HCT116 (cell line): ENCODE measurements around the gene SNX13. TPM values are rescaled to one million over a fixed set of nuclear protein-coding genes. Genes with fewer than 3 reads are reported as not detected.

Experiments
- ATAC-seq: fragments of 200-7000 bp; cut with Tn5 transposase; 2 replicates; pipeline ENCODE4 v1.9.1; 2020; ENCODE audit warnings: mild to moderate bottlenecking, moderate library complexity
- BruUV-seq: library from RNA; stranded (reverse); fragments of 400-500 nt; replicated peaks from 2 replicates; lab custom pipeline; 2021; lab: Mats Ljungman, UMichigan
- CTCF ChIA-PET: fragments of 300-600 bp; sonication (Branson Sonifier 250); formaldehyde crosslinking; loops from one replicate; lab custom pipeline; 2021; ENCODE audit warnings: antibody characterized with exemption; lab: Charles Lee
- POLR2A ChIA-PET: fragments of 300-600, 350-600 bp; sonication (Branson Sonifier 250); formaldehyde crosslinking; loops from one replicate; lab custom pipeline; 2021; ENCODE audit warnings: antibody characterized with exemption; lab: Charles Lee
- RAD21 ChIA-PET, 2 experiments: fragments of 300-600 bp; sonication (Branson Sonifier 250); formaldehyde crosslinking; loops; one replicate each; lab custom pipeline; 2023; ENCODE audit warnings: low total read pairs in 2 of 2; ENCODE audit not compliant: uncharacterized antibody in 2 of 2, unreplicated experiment in 2 of 2, low non-redundant PET in 1 of 2; lab: Charles Lee
- DNase-seq: peaks from one replicate; pipeline ENCODE4 v3.0.0-alpha.2; 2010; ENCODE audit warnings: low read depth, low spot score
- H2AFZ ChIP-seq: fragments of 200-600 bp; shearing (Covaris generic), sonication (generic); 2 replicates; pipeline ENCODE4 v1.6.1; 2017; ENCODE audit warnings: low read depth, mixed run types, mixed read lengths, antibody characterized with exemption, low read length; ENCODE audit not compliant: poor library complexity, severe bottlenecking
- H3K27ac ChIP-seq: 2 replicates; pipeline ENCODE4 v1.5.1; 2012; ENCODE audit warnings: low read depth, low read length
- H3K27me3 ChIP-seq: fragments of 200-600 bp; sonication (generic); 2 replicates; pipeline ENCODE4 v1.6.1; 2016; ENCODE audit warnings: mixed run types, low read length, mixed read lengths; ENCODE audit not compliant: insufficient read depth
- H3K36me3 ChIP-seq, 2 experiments: fragments of 200-500 bp in 1 of 2; fragments of 200-600 bp in 1 of 2; sonication (Bioruptor generic) in 1 of 2; sonication (generic) in 1 of 2; 2 replicates each; pipeline versions ENCODE4 v1.5.1 to v1.6.1; 2014 to 2016; ENCODE audit warnings: low read length in 2 of 2, inconsistent platforms in 1 of 2, mixed read lengths in 1 of 2, mixed run types in 1 of 2; ENCODE audit not compliant: insufficient read depth in 2 of 2, control insufficient read depth in 1 of 2
- H3K4me1 ChIP-seq, 2 experiments: fragments of 200-600 bp in 1 of 2; sonication (generic) in 1 of 2; 2 replicates each; pipeline versions ENCODE4 v1.5.1 to v1.6.1; 2012 to 2017; ENCODE audit warnings: low read length in 2 of 2, inconsistent platforms in 1 of 2, mild to moderate bottlenecking in 1 of 2, mixed read lengths in 1 of 2, mixed run types in 1 of 2, moderate library complexity in 1 of 2; ENCODE audit not compliant: insufficient read depth in 2 of 2, control insufficient read depth in 1 of 2
- H3K4me2 ChIP-seq: fragments of 200-600 bp; sonication (generic); 2 replicates; pipeline ENCODE4 v1.6.1; 2017; ENCODE audit warnings: mixed run types, low read length, mixed read lengths
- H3K4me3 ChIP-seq, 2 experiments: fragments of 200-600 bp in 1 of 2; sonication (generic) in 1 of 2; replicated peaks in 1 of 2; 2 replicates each; pipeline ENCODE4 v1.5.1; 2011 to 2016; ENCODE audit warnings: low read length in 2 of 2, control low read depth in 1 of 2, low read depth in 1 of 2, mild to moderate bottlenecking in 1 of 2, mixed read lengths in 1 of 2, mixed run types in 1 of 2
- H3K79me2 ChIP-seq: fragments of 200-600 bp; sonication (generic); 2 replicates; pipeline ENCODE4 v1.6.1; 2017; ENCODE audit warnings: mild to moderate bottlenecking, mixed run types, low read length, moderate library complexity, mixed read lengths; ENCODE audit not compliant: insufficient read depth
- H3K9ac ChIP-seq: fragments of 200-600 bp; sonication (generic); 2 replicates; pipeline ENCODE4 v1.6.1; 2016; ENCODE audit warnings: low read length, mixed read lengths
- H3K9me2 ChIP-seq: fragments of 200-600 bp; sonication (generic), shearing (Covaris generic); 2 replicates; pipeline ENCODE4 v1.6.1; 2017; ENCODE audit warnings: mixed run types, mild to moderate bottlenecking, moderate library complexity; ENCODE audit not compliant: insufficient read depth
- H3K9me3 ChIP-seq, 2 experiments: fragments of 200-500 bp in 1 of 2; fragments of 200-600 bp in 1 of 2; sonication (Bioruptor generic) in 1 of 2; sonication (generic) in 1 of 2; 2 replicates each; pipeline ENCODE4 v1.6.1; 2014 to 2017; ENCODE audit warnings: low read length in 2 of 2, mixed read lengths in 2 of 2, inconsistent platforms in 1 of 2, low read depth in 1 of 2, mild to moderate bottlenecking in 1 of 2, mixed run types in 1 of 2, moderate library complexity in 1 of 2; ENCODE audit not compliant: control insufficient read depth in 1 of 2, insufficient read depth in 1 of 2
- H4K20me1 ChIP-seq: fragments of 200-600 bp; sonication (generic), shearing (Covaris generic); 2 replicates; pipeline ENCODE4 v1.6.1; 2017; ENCODE audit warnings: mixed run types, mild to moderate bottlenecking, moderate library complexity; ENCODE audit not compliant: insufficient read depth
- ATF3 ChIP-seq: IDR thresholded peaks from 2 replicates; pipeline ENCODE4 v1.6.1; 2012
- CTCF ChIP-seq, 3 experiments: fragments of 200-600 bp in 1 of 3; sonication (generic) in 1 of 3; IDR thresholded peaks in 2 of 3; conservative IDR thresholded peaks in 1 of 3; 2 replicates each; pipeline ENCODE4 v1.5.1; 2012 to 2017; ENCODE audit warnings: low read depth in 2 of 3, low read length in 2 of 3, antibody characterized with exemption in 1 of 3, borderline replicate concordance in 1 of 3, control low read depth in 1 of 3, mild to moderate bottlenecking in 1 of 3, mixed read lengths in 1 of 3, mixed run types in 1 of 3, moderate library complexity in 1 of 3; ENCODE audit not compliant: insufficient read depth in 1 of 3
- ELF1 ChIP-seq: IDR thresholded peaks from 2 replicates; pipeline ENCODE4 v1.6.1; 2012; ENCODE audit warnings: low read depth, borderline replicate concordance
- POLR2AphosphoS5 ChIP-seq: IDR thresholded peaks from 2 replicates; pipeline ENCODE4 v1.6.1; 2011; ENCODE audit warnings: mild to moderate bottlenecking, low read depth, low read length, moderate library complexity
- REST ChIP-seq: IDR thresholded peaks from 2 replicates; pipeline ENCODE4 v1.6.1; 2012; ENCODE audit warnings: low read depth
- TCF7L2 ChIP-seq: IDR thresholded peaks from 2 replicates; pipeline ENCODE4 v1.7.0; 2011; ENCODE audit warnings: borderline replicate concordance, inconsistent platforms; ENCODE audit not compliant: insufficient read depth, insufficient read length; ENCODE audit errors: extremely low read depth
- ZBTB33 ChIP-seq: IDR thresholded peaks from 2 replicates; pipeline ENCODE4 v1.6.1; 2011; ENCODE audit warnings: mild to moderate bottlenecking, low read length, moderate library complexity; ENCODE audit not compliant: insufficient replicate concordance; ENCODE audit errors: extremely low read depth
- ZFX ChIP-seq: fragments of 450-650 bp; IDR thresholded peaks from 2 replicates; pipeline ENCODE4 v1.6.1; 2017
- intact Hi-C: fragments of 100-400 bp; cut with micrococcal nuclease; formaldehyde crosslinking; loops from 2 replicates; pipeline ENCODE4 v1.10.0; 2022
- total RNA-seq: library from RNA; stranded (reverse); gene quantifications from one replicate; pipeline ENCODE4 v1.2.1, GENCODE V29; 2021; ENCODE audit not compliant: unreplicated experiment

Gene SNX13
- total RNA-seq, 1 experiment from 2014 or later = 33.4 TPM

- ChIA-PET RAD21 (no interaction called here), CTCF (interaction anchor here (2.2 kb wide), 1 partner anchor 13 kb away, joined by 7 read pairs; no protein-coding TSS in a partner anchor), POLR2A (no interaction called here)
- ATAC-seq (no peak), DNase-seq (no peak)
- TF ChIP-seq ZFX = no peak
- TF ChIP-seq ZBTB33 = no peak
- no peak for TF ChIP-seq POLR2AphosphoS5
- no peak for TF ChIP-seq CTCF (IDR thresholded peaks at IDR 0.05 in 2 of 3, conservative IDR thresholded peaks at IDR 0.05 in 1 of 3; ENCODE audit: borderline replicate concordance in 1 of 3, insufficient read depth in 1 of 3, low read depth in 2 of 3, low read length in 2 of 3)
- no peak for TF ChIP-seq ELF1
- TF ChIP-seq ATF3 = no peak
- TF ChIP-seq TCF7L2 = no peak
- no peak for TF ChIP-seq REST
- H4K20me1 ChIP-seq = no peaks in the 10 kb centered on the region
- H3K36me3 ChIP-seq = no peaks in the 10 kb centered on the region
- intact Hi-C loops = no loop called here
- no peak overlapping the region for H3K27ac ChIP-seq
- no peaks in the 10 kb centered on the region for H3K4me1 ChIP-seq
- H3K9me3 ChIP-seq = no peaks in the 10 kb centered on the region
- H3K79me2 ChIP-seq = no peaks in the 10 kb centered on the region
- H3K27me3 ChIP-seq = no peaks in the 10 kb centered on the region
- H3K9ac ChIP-seq = no peak overlapping the region
- no peak overlapping the region for H3K4me2 ChIP-seq
- no peak overlapping the region for H3K4me3 ChIP-seq
- H3K9me2 ChIP-seq = no peaks in the 10 kb centered on the region
- H2AFZ ChIP-seq = no peak overlapping the region
- BruUV-seq = no TSS peak
Measured at GRCh38 chr7:17758008-17758407, 182.3 kb downstream of the SNX13 start.
